IPS DF 19.7 (cell line): Measurements from ENCODE around the gene SOX18.
"Not testable (repeated sequence)": the region's sequence is repeated elsewhere in the genome, so short reads cannot be mapped to it uniquely, and the experiment has no call there.

ENCODE experiments used
- DNase-seq: peaks from one replicate; pipeline ENCODE4 v3.0.0-alpha.2; 2013; ENCODE audit warnings: low read depth, low spot score

The SOX18 gene

GRCh38 chr20:64049060-64049877 lies at the start of gene SOX18:
TSS of gene SOX18 (minus strand) at chr20:64049639. CDS start at chr20:64049516, 123 bp downstream.
- no peak for DNase-seq

- no peak for DNase-seq
Observed at GRCh38 chr20:64098471-64099013, 49.1 kb upstream of the SOX18 start.

GRCh38 chr20:64096535-64096934 lies 47.1 kb upstream of the SOX18 start:
- no peak for DNase-seq

- no peak for DNase-seq
Observed at GRCh38 chr20:64095927-64096326, 46.5 kb upstream of the SOX18 start.

DNA sequence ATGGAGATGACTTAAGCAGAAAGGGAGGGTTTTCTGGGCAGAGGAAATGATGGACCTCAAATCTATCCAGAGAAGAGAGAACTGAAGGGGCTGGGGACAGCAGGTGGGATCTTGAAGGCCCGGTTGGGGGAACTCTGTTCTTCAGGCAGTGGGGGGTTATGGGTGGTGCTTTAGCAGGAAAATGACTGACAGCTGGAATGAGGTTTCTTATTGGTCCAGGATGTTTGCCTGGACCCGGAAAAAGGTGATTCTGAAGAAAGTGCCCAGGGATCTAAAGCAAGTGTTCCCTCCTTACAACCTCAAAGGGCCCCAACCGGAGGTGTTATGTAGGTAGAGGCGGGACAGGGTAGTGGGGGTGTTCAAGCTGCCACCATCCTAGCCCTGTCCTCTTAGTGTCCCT lies 46.0 kb upstream of the SOX18 start:
- DNase-seq = no peak

DNA sequence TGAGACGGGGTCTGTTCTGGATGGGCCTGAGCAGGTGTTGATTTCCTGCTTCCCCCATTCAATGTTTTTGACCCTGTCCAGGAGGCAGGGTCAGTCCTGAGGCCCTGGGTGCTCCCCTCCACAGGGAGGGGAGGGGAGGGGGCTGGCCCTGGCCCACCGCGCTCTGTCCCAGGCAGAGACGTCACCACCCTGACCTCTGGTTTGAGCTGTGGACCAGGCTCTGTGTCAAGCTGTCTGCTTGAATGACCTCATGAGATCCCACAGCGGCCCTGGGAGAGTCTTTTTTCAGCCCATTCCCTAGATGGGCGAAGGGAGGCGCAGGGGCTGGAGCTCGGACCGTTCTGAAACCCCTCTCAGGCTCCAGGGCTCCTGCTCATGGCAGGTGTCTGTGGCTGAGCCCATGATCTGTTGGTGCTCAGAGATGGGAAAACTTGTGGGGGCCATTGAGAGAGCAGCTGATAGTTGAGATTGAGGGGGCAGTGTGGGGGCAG lies 43.6 kb upstream of the SOX18 start:
- no peak for DNase-seq

DNA sequence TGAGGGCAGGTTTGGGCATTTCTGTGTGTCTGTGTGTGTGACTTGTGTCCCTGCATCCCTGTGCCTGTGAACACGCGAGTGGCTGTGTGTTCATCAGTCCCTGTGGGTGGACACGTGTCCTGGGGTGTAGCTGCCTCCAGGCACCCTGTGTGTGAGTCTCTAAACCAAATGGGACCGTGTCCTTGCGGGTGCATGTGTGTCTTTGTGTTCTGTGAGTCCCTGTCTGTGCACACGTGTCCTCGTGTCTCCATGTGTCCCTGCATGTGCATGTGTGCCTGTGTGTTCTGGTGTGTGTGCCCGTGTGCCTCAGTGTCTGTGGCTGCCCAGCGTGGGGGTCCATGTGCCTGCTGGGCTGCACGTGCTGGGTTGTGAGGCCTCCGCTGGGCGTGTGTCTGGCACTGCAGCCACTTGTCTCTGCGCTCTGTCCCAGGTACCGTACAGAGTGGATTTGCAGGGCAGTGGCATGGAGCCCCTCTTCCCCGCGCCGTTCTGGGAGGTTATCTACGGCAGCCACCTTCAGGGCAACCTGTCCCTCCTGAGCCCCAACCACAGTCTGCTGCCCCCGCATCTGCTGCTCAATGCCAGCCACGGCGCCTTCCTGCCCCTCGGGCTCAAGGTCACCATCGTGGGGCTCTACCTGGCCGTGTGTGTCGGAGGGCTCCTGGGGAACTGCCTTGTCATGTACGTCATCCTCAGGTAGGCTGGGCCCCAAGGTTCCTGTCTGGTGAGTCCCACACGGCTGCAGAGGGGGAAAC lies 43.0 kb upstream of the SOX18 start:
- no peak for DNase-seq

DNA sequence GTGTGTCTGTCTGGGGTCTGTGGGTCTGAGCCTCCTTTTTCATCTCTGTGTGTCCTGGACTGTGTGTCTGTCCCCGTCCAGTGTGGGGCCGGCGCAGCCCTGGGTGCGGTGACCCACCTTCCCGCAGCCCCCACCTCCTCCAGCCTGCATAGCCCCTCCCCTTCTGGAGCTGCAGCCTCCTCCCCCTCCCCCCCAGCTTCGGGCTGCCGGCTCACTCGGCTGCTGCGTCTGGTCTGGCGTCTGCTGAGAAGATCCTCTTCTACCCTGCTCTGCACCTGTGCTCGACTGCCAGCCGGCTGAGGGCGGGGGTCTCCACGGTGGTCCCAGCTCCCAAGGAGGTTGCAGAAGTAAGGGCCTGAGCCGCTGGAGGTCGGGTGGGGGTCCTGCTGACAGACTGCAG lies 42.3 kb upstream of the SOX18 start:
- no peak for DNase-seq

- DNase-seq = no peak
Observed at GRCh38 chr20:64091340-64091739, 41.9 kb upstream of the SOX18 start.

GRCh38 chr20:64090165-64090564 lies 40.7 kb upstream of the SOX18 start:
- DNase-seq = no peak

- not testable (repeated sequence) for DNase-seq
Observed at GRCh38 chr20:64088586-64088985, 39.1 kb upstream of the SOX18 start.

DNA sequence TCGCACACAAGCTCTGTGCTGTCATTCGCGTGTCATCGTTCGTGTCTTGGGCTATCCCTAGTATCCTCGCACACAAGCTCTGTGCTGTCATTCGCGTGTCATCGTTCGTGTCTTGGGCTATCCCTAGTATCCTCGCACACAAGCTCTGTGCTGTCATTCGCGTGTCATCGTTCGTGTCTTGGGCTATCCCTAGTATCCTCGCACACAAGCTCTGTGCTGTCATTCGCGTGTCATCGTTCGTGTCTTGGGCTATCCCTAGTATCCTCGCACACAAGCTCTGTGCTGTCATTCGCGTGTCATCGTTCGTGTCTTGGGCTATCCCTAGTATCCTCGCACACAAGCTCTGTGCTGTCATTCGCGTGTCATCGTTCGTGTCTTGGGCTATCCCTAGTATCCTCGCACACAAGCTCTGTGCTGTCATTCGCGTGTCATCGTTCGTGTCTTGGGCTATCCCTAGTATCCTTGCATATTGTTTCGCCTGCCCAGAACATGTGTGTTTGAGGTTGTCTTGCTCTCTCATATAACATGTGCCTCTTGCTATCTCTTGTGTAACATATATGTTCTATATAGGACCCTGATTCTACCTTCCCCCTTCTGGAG lies 37.9 kb upstream of the SOX18 start:
- DNase-seq = not testable (repeated sequence)

DNA sequence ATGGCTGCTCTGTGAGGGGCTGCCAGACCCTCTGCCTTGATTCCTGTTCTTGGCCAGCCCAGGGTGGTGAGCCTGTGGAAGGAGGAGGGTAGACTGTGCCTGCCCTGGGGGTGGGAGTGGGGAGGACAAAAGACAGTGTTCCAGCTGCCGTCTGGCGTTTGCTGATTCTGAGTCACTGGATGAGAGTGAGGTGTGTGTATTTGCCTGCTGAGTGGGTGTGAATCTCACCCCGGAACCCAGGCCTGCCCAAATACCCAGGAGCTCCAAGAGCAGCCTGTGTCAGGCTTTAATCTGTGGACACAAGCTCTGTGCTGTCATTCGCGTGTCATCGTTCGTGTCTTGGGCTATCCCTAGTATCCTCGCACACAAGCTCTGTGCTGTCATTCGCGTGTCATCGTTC lies 37.4 kb upstream of the SOX18 start:
- no peak for DNase-seq

- DNase-seq = no peak
Observed at GRCh38 chr20:64084685-64085152, 35.3 kb upstream of the SOX18 start.

DNA sequence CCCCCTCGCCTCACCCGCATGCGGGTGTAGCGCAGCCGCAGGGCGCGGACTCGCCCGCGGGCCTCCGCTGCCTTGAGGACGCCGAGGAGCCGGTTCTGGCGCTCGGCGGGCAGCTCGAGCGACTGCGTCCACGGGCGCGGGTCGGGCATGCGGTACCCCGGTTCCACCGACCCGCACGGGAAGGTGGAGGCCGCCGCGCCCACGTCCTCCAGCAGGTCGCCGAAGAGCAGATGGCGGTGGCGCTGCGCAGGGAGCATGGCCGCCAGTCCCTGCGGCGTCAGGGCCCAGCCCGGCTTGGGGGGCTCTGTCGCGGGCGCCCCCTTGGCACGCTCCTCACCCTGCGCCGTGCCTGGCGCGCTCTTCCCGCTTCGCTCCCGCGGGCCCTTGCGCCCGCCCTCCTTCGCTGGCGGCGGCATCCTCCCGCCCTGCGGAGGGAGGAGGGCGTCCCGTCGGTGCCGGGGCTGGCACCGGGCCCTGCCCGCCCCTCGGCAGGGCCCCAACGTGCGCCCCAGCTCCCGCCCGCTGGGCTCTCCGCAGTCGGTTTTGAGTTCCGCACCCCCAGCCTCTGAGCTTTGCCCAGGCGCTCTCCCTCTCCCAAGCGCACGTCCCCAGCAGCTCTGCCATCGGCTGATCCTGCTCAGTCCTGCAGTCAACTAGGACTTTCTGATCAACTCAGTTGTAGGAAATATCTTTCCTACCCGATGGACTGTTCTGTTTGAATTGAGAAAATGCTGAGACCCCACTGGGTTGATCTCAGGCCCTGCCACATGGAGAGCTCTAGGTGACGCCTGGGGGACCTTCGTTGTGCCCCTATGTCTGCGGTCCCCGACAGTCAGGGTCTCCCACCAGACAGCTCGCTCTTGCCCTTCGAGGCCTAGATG lies 34.6 kb upstream of the SOX18 start, which contains the start of gene LKAAEAR1:
TSS of gene LKAAEAR1 (minus strand) at position 595 of the 881 bp plus-strand sequence. CDS start at position 416, 179 bp downstream.
- DNase-seq = no peak

GRCh38 chr20:64083378-64083803 lies 34.0 kb upstream of the SOX18 start:
- DNase-seq = no peak

DNA sequence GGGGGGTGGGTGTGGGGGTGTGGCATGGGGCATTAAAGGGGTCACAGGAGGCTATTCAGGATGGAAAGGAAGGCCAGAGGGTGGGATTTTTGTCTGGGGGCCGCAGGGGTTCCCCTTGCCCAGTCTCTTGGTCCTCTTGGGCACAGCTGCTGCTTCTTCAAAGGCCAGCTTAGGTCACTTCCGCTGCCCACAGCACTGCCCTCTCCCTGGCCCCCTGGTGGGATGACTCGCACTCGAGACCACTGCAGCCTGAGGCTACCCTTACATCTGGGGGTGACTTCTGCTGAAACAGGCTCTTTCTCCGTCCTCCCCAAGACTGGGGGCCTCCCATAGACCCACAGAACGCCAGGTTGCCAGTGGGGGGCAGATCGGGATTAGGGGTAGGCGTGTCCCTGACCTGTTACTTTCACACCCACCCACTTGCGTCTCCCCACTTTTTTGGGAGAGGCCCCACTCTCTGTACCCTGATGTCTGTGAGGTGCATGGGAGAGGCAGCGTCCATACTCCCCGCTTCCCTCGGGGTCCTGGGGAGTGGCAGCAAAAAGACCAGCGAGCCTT lies 33.5 kb upstream of the SOX18 start:
- DNase-seq = no peak

GRCh38 chr20:64082126-64082731 lies 32.8 kb upstream of the SOX18 start:
- no peak for DNase-seq

- no peak for DNase-seq
Observed at GRCh38 chr20:64081624-64081964, 32.2 kb upstream of the SOX18 start.
